Measurements from ENCODE around the gene PCSK5.

Gene PCSK5

DNA sequence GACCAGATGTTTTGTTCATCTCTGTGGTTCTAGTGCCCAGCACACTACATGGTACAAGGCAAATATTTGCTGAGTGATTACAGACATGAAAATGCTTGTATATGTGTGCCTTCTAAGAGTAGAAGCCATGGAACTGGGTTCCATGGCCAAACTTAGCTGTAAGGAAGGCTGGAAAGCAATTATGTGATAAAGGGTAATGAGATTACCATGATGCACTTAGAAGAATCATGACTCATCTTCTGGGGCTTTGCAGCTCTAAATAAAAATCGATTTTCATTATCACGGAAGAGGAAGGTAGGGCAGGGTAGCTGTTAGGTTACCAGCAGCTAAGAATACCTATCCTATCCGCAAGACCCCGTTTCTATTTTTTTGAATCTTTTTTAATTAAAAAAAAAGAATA, 475.8 kb downstream of the PCSK5 start:
- TF ChIP-seq, protein P1, sequence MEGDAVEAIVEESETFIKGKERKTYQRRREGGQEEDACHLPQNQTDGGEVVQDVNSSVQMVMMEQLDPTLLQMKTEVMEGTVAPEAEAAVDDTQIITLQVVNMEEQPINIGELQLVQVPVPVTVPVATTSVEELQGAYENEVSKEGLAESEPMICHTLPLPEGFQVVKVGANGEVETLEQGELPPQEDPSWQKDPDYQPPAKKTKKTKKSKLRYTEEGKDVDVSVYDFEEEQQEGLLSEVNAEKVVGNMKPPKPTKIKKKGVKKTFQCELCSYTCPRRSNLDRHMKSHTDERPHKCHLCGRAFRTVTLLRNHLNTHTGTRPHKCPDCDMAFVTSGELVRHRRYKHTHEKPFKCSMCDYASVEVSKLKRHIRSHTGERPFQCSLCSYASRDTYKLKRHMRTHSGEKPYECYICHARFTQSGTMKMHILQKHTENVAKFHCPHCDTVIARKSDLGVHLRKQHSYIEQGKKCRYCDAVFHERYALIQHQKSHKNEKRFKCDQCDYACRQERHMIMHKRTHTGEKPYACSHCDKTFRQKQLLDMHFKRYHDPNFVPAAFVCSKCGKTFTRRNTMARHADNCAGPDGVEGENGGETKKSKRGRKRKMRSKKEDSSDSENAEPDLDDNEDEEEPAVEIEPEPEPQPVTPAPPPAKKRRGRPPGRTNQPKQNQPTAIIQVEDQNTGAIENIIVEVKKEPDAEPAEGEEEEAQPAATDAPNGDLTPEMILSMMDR (IDR thresholded peaks at IDR 0.05; ENCODE audit: insufficient read depth, low read depth, low read length, missing control alignments) = no peak
- DNase-seq (ENCODE audit: low read depth) = no peak
- H3K4me3 ChIP-seq (ENCODE audit: low read length) = no peak overlapping the region

DNA sequence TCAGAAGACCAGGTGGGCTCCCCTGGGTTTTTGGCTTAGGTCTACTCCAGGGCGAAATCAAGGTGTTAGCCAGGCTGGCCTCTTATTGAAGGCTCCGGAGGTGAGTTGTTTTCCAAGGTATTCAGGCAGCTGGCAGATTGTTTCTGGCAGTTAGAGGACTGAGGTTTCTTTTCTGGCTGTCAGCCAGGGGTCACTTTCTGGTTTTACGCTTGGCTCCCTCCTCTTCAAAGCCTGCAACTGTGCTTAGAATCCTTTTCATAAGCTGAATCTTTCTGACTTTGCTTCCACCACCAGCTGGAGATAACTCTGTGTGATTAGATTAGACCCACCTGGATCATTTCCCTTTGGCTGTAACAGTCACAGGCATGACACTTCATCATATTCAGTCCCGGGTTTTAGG, 479.1 kb downstream of the PCSK5 start:
- DNase-seq (ENCODE audit: low read depth) = peak; percentile 26
- TF ChIP-seq, protein P1 (IDR thresholded peaks at IDR 0.05; ENCODE audit: insufficient read depth, low read depth, low read length, missing control alignments) = no peak
- no peak overlapping the region for H3K4me3 ChIP-seq (ENCODE audit: low read length)

DNA sequence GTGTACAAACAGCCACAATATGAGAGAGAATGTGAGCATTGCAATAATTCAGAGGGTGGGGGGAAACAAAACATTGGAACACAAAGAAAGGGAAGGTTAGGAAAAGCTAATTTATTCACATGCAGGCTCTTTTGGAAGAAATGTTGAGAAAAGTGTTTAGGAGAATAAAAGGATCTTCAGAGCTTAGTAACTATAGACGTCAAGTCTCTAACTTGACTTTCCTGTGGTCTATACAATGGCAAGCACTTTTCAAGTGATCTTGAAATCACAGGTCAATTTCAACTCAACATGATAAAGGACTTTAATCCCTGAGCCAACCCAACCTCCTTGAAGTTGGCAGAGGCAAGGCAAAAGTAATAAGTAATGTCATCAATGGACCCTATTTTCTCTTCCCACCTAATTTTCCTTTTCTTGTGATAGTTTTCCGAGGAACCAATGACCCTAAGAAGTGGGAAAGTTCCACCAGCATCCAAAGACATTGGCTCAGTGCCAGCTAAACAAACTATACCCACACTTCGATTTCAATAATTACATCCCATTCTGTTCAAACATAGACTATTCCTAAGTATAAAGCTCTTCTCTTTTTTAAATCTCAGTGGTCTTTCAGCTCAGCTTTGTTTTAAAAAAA, 480.0 kb downstream of the PCSK5 start:
- no peak for DNase-seq (ENCODE audit: low read depth)
- no peak overlapping the region for H3K4me3 ChIP-seq (ENCODE audit: low read length)
- TF ChIP-seq, protein P1 (IDR thresholded peaks at IDR 0.05; ENCODE audit: insufficient read depth, low read depth, low read length, missing control alignments) = no peak

DNA sequence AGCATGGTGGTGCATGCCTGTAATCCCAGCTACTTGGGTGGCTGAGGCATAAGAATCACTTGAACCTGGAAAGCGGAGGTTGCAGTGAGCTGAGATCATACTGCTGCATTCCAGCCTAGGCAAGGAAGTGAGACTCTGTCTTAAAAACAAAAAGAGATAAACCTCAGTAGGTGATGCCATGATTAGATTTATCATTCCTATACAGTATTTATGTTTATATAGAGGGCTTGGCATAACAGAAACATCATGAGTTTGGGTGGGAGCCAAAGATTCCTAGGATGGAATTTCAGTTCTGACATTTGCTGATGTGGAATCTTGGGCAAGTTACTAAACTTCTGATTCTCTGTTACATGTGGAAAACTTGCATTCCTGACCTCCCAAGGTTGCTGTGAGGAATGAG, 481.4 kb downstream of the PCSK5 start:
- no peak overlapping the region for H3K4me3 ChIP-seq (ENCODE audit: low read length)
- TF ChIP-seq, protein P1 (IDR thresholded peaks at IDR 0.05; ENCODE audit: insufficient read depth, low read depth, low read length, missing control alignments) = no peak
- peak; percentile 61 for DNase-seq (ENCODE audit: low read depth)

DNA sequence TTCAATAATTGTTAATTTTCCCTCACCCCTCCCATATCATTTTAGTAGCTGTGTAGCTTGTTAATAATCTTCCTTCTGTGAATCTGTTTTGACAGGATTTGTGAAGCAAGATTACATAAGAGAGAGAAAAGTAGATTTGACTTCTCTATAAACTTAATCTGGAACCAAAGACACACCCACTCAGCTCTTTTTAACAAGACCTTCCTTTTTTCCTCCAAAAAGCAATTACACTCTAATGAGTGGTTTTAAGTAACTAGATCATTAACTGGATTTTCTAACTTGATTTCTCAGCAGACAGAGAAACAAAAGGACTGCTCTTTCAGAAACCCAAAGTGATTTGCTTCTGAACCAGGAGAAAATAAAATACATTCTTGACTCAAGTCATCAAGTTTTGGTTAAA, 481.9 kb downstream of the PCSK5 start:
- no peak overlapping the region for H3K4me3 ChIP-seq (ENCODE audit: low read length)
- DNase-seq (ENCODE audit: low read depth) = no peak
- TF ChIP-seq, protein P1 (IDR thresholded peaks at IDR 0.05; ENCODE audit: insufficient read depth, low read depth, low read length, missing control alignments) = no peak

DNA sequence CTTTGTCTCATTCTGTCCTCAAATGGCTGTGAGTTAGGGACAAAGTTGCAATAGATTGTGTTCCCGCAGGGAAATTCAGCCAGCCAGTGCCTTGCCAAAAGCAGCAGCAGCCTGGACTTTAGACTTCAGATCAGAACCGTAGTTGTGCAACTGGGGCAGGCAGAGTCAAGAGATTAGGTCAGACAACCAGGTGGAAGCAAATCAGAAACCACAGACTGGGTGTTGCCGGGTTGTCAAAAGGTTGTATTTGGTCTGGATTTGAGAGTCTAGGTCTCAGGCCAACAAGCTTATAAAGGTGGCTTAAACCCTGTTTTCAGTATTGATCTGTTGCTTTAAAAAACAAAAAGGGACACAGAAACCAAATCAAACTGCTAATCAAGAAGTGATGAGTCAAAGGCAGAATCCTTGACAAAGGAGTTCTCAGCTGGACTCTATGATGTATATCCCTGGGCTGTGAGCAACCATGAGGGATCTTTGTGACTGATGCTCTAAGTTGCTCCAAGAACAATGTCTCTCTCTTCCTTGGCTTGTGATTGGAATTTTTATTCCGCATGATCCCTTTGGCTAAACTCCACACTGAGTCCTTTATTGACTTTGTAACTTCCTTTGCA, 482.8 kb downstream of the PCSK5 start:
- TF ChIP-seq, protein P1 (IDR thresholded peaks at IDR 0.05; ENCODE audit: insufficient read depth, low read depth, low read length, missing control alignments) = no peak
- no peak overlapping the region for H3K4me3 ChIP-seq (ENCODE audit: low read length)
- DNase-seq (ENCODE audit: low read depth) = peak; percentile 65

Measured in epithelial cell of esophagus (primary cell).